GM12878 (cell line): ENCODE data around the gene ZNF710. TPM values are rescaled to one million over a fixed set of nuclear protein-coding genes. Genes with fewer than 3 reads are reported as not detected.

Experiments
- ASH2L ChIP-seq: fragments of 300-600, 200-600 bp; sonication (generic); IDR thresholded peaks from 2 replicates; pipeline ENCODE4 v1.6.1; 2017; ENCODE audit warnings: low read depth, mild to moderate bottlenecking, borderline replicate concordance
- ATF7 ChIP-seq: fragments of 450-650 bp; IDR thresholded peaks from 2 replicates; pipeline ENCODE4 v1.6.1; 2016; ENCODE audit warnings: low read depth, mild to moderate bottlenecking
- CHD1 ChIP-seq: IDR thresholded peaks from 2 replicates; pipeline ENCODE4 v1.6.1; 2012; ENCODE audit warnings: low read depth, low read length, improper control_type of control experiment
- CHD2 ChIP-seq: IDR thresholded peaks from 2 replicates; pipeline ENCODE4 v1.6.1; 2011; ENCODE audit warnings: low read depth, low read length, improper control_type of control experiment, borderline replicate concordance
- E2F8 ChIP-seq: fragments of 450-650 bp; IDR thresholded peaks from 2 replicates; pipeline ENCODE4 v1.6.1; 2018; ENCODE audit warnings: mild to moderate bottlenecking, low read depth, moderate library complexity; ENCODE audit not compliant: partially characterized antibody
- EED ChIP-seq: sonication (generic); IDR thresholded peaks from 2 replicates; pipeline ENCODE4 v1.6.1; 2016; ENCODE audit warnings: antibody characterized with exemption, low read depth
- IKZF1 ChIP-seq: fragments of 450-650 bp; conservative IDR thresholded peaks from 2 replicates; pipeline ENCODE4 v1.6.1; 2017; ENCODE audit warnings: antibody characterized with exemption, mild to moderate bottlenecking
- IKZF2 ChIP-seq, 2 experiments: fragments of 450-650 bp; IDR thresholded peaks; 2 replicates each; pipeline ENCODE4 v1.6.1; 2017; ENCODE audit warnings: mild to moderate bottlenecking in 2 of 2, moderate library complexity in 2 of 2
- IRF3 ChIP-seq: fragments of 450-650 bp; IDR thresholded peaks from 2 replicates; pipeline ENCODE4 v1.6.1; 2014; ENCODE audit warnings: mild to moderate bottlenecking
- LARP7 ChIP-seq: fragments of 450-650 bp; IDR thresholded peaks from 2 replicates; pipeline ENCODE4 v1.6.1; 2017; ENCODE audit warnings: mild to moderate bottlenecking
- MLLT1 ChIP-seq: fragments of 450-650 bp; IDR thresholded peaks from 2 replicates; pipeline ENCODE4 v1.6.1; 2016; ENCODE audit warnings: mild to moderate bottlenecking
- MYB ChIP-seq: fragments of 150-350 bp; IDR thresholded peaks from 2 replicates; pipeline ENCODE4 v1.6.1; 2014; ENCODE audit warnings: mild to moderate bottlenecking, low read depth, low read length, borderline replicate concordance
- NFYA ChIP-seq: IDR thresholded peaks from 2 replicates; pipeline ENCODE4 v1.6.1; 2011; ENCODE audit warnings: low read depth, mild to moderate bottlenecking, low read length, improper control_type of control experiment, borderline replicate concordance
- NR2C1 ChIP-seq: fragments of 450-650 bp; IDR thresholded peaks from 2 replicates; pipeline ENCODE4 v1.6.1; 2017; ENCODE audit warnings: antibody characterized with exemption, mild to moderate bottlenecking, moderate library complexity
- POLR2A ChIP-seq: IDR thresholded peaks from 2 replicates; pipeline ENCODE4 v1.6.1; 2011; ENCODE audit warnings: low read depth, mild to moderate bottlenecking, low read length
- SKIL ChIP-seq: fragments of 450-650 bp; IDR thresholded peaks from 2 replicates; pipeline ENCODE4 v1.6.1; 2017; ENCODE audit warnings: mild to moderate bottlenecking, low read depth, inconsistent platforms; ENCODE audit not compliant: poor library complexity, severe bottlenecking
- SMAD5 ChIP-seq: IDR thresholded peaks from 2 replicates; pipeline ENCODE4 v1.6.1; 2016; ENCODE audit warnings: antibody characterized with exemption, low read depth
- SREBF1 ChIP-seq: IDR thresholded peaks from 2 replicates; pipeline ENCODE4 v1.6.1; 2012; ENCODE audit warnings: mild to moderate bottlenecking, low read length
- STAT1 ChIP-seq: fragments of 450-650 bp; conservative IDR thresholded peaks from 2 replicates; pipeline ENCODE4 v1.6.1; 2014; ENCODE audit warnings: antibody characterized with exemption, mild to moderate bottlenecking
- TARDBP ChIP-seq: IDR thresholded peaks from 2 replicates; pipeline ENCODE4 v1.6.1; 2016; ENCODE audit warnings: borderline replicate concordance
- TBL1XR1 ChIP-seq: IDR thresholded peaks from 2 replicates; pipeline ENCODE4 v1.6.1; 2012; ENCODE audit warnings: low read depth, low read length, improper control_type of control experiment
- ZNF622 ChIP-seq: fragments of 450-650 bp; IDR thresholded peaks from 2 replicates; pipeline ENCODE4 v1.6.1; 2017; ENCODE audit warnings: mild to moderate bottlenecking, inconsistent platforms
- polyA plus RNA-seq, 11 experiments: library from polyadenylated mRNA; depleted of rRNA in 4 of 11; unstranded in 6 of 11; stranded (reverse) in 5 of 11; fragments of >200 nt; fragmentation: Nextera tagmentation in 4 of 11; fragmentation: Illumina TruSeq in 1 of 11; extraction: Ambion mirVana in 4 of 11; extraction: Trizol in 1 of 11; gene quantifications; 1 replicate in 1 of 11; 2 replicates in 10 of 11; pipeline versions ENCODE4 v1.2.1 to v1.2.3, GENCODE V29; 2011 to 2016; ENCODE audit warnings: inconsistent platforms in 2 of 11, missing spikeins in 2 of 11, low read depth in 1 of 11
- total RNA-seq, 4 experiments: library from RNA; depleted of rRNA in 3 of 4; stranded (reverse); fragments of >200 nt in 3 of 4; fragmentation: Illumina TruSeq in 1 of 4; extraction: Trizol in 1 of 4; gene quantifications; 2 replicates each; pipeline versions ENCODE4 v1.2.1 to v1.2.3, GENCODE V29; 2013 to 2021

Gene ZNF710
- total and polyA plus RNA-seq, 10 of the 15 experiments (the other 5 are each of a cell fraction or from before 2014, with no cell fraction given): 1.4 to 43.5 (median 9.8) TPM

GRCh38 chr15:90001062-90001682 is at the start of gene ZNF710 (continued):
- TF ChIP-seq SKIL: peak; percentile 55
- no peak for TF ChIP-seq MYB
- no peak; the same call in 1 of the 2 replicates for TF ChIP-seq POLR2A
- peak; percentile 77 for TF ChIP-seq MLLT1
- TF ChIP-seq SREBF1: no peak
- peak; percentile 69; the same call in 1 of the 2 replicates for TF ChIP-seq EED
- no peak for TF ChIP-seq LARP7
- peak; percentile 19 for TF ChIP-seq E2F8
- TF ChIP-seq ASH2L: peak; percentile 39; the same call in 1 of the 2 replicates
- 0 out of 2 replicates have a peak, but pooled peaks have one; percentile 27 for TF ChIP-seq TBL1XR1
- TF ChIP-seq CHD1: 0 out of 2 replicates have a peak, but pooled peaks have one; percentile 60
- TF ChIP-seq CHD2: no peak
- TF ChIP-seq IKZF2 (IDR thresholded peaks at IDR 0.05): peak; percentile 93 to 94
- TF ChIP-seq NR2C1: no peak
- TF ChIP-seq ZNF622: no peak
- TF ChIP-seq ATF7: peak; percentile 53; the same call in 1 of the 2 replicates
- no peak for TF ChIP-seq STAT1
- no peak for TF ChIP-seq IRF3
- TF ChIP-seq SMAD5: no peak
- TF ChIP-seq IKZF1: peak; percentile 65
- TF ChIP-seq TARDBP: no peak
- TF ChIP-seq NFYA: no peak
